HG03066 (cell line): ENCODE data around the gene PPP2R2D.
A peak's percentile ranks its signal among the peaks of the same experiment; 100 is the strongest.

Source experiments
- ATAC-seq: cut with Tn5 transposase; IDR thresholded peaks from one replicate; pipeline ENCODE4 v1.9.1; 2021; ENCODE audit warnings: low read depth; ENCODE audit not compliant: unreplicated experiment

Gene PPP2R2D

GRCh38 chr10:131926253-131926652 lies 25.4 kb downstream of the PPP2R2D start:
- no peak for ATAC-seq

- ATAC-seq = no peak
These were observed 26.2 kb downstream of the PPP2R2D start for GRCh38 chr10:131926743-131927595.

- ATAC-seq = peak; percentile 80
These were observed 27.7 kb downstream of the PPP2R2D start for GRCh38 chr10:131928248-131929095.

GRCh38 chr10:131929122-131929845 lies 28.5 kb downstream of the PPP2R2D start:
- no peak for ATAC-seq

GRCh38 chr10:131930150-131930549 lies 29.3 kb downstream of the PPP2R2D start:
- no peak for ATAC-seq

GRCh38 chr10:131930586-131931330 lies 29.9 kb downstream of the PPP2R2D start:
- ATAC-seq = no peak

- no peak for ATAC-seq
These were observed 31.2 kb downstream of the PPP2R2D start for GRCh38 chr10:131931981-131932380.

GRCh38 chr10:131933016-131933695 lies 32.3 kb downstream of the PPP2R2D start:
- ATAC-seq = no peak

GRCh38 chr10:131933696-131934086 lies 32.9 kb downstream of the PPP2R2D start:
- ATAC-seq = no peak

GRCh38 chr10:131934769-131935168 lies 34.0 kb downstream of the PPP2R2D start:
- no peak for ATAC-seq

GRCh38 chr10:131935260-131935659 lies 34.5 kb downstream of the PPP2R2D start:
- ATAC-seq = no peak

GRCh38 chr10:131936294-131936693 lies 35.5 kb downstream of the PPP2R2D start:
- no peak for ATAC-seq

GRCh38 chr10:131936736-131937135 lies 35.9 kb downstream of the PPP2R2D start:
- ATAC-seq = no peak

- ATAC-seq = no peak
These were observed 37.0 kb downstream of the PPP2R2D start for GRCh38 chr10:131937836-131938235.

GRCh38 chr10:131938681-131939080 lies 37.9 kb downstream of the PPP2R2D start:
- ATAC-seq = no peak

GRCh38 chr10:131942455-131942854 lies 41.6 kb downstream of the PPP2R2D start:
- no peak for ATAC-seq

- ATAC-seq = no peak
These were observed 42.4 kb downstream of the PPP2R2D start for GRCh38 chr10:131943021-131943814.

GRCh38 chr10:131944412-131944811 lies 43.6 kb downstream of the PPP2R2D start:
- no peak for ATAC-seq
